DND-41 (cell line): ENCODE measurements around the gene LPCAT2.

Experiments
- ATAC-seq: fragments of 200-7000 bp; cut with Tn5 transposase; 3 replicates; pipeline ENCODE4 v1.9.1; 2021; ENCODE audit warnings: low read depth; ENCODE audit not compliant: insufficient read depth
- DNase-seq: peaks from one replicate; pipeline ENCODE4 v3.0.0-alpha.2; 2020
- H2AFZ ChIP-seq: 2 replicates; pipeline ENCODE4 v1.6.0; 2012; ENCODE audit warnings: low read depth, low read length
- H3K27ac ChIP-seq: 2 replicates; pipeline ENCODE4 v1.5.1; 2012; ENCODE audit warnings: low read length, inconsistent platforms
- H3K27me3 ChIP-seq: fragments of 200-600 bp; sonication (generic); 2 replicates; pipeline ENCODE4 v1.6.0; 2012; ENCODE audit warnings: low read length, mild to moderate bottlenecking, inconsistent platforms; ENCODE audit not compliant: insufficient read depth, poor library complexity
- H3K36me3 ChIP-seq: 2 replicates; pipeline ENCODE4 v1.5.1; 2012; ENCODE audit warnings: low read length, inconsistent platforms; ENCODE audit not compliant: insufficient read depth
- H3K4me1 ChIP-seq: 2 replicates; pipeline ENCODE4 v1.5.1; 2012; ENCODE audit warnings: mild to moderate bottlenecking, low read length; ENCODE audit not compliant: insufficient read depth
- H3K4me2 ChIP-seq: 2 replicates; pipeline ENCODE4 v1.6.0; 2012; ENCODE audit warnings: mild to moderate bottlenecking, moderate library complexity, low read length, inconsistent platforms; ENCODE audit not compliant: insufficient read depth
- H3K4me3 ChIP-seq, 2 experiments: fragments of 200-600 bp in 1 of 2; shearing (Covaris generic) in 1 of 2; 2 replicates each; pipeline ENCODE4 v1.5.1; 2012 to 2016; ENCODE audit warnings: inconsistent platforms in 2 of 2, low read length in 2 of 2, mild to moderate bottlenecking in 2 of 2, low read depth in 1 of 2, moderate library complexity in 1 of 2
- H3K79me2 ChIP-seq: 2 replicates; pipeline ENCODE4 v1.6.0; 2012; ENCODE audit warnings: low read length, inconsistent platforms; ENCODE audit not compliant: insufficient read depth
- H3K9ac ChIP-seq: 2 replicates; pipeline ENCODE4 v1.6.0; 2012; ENCODE audit warnings: low read depth, mild to moderate bottlenecking, inconsistent platforms, low read length, moderate library complexity
- H3K9me3 ChIP-seq: 2 replicates; pipeline ENCODE4 v1.5.1; 2012; ENCODE audit warnings: low read length, moderate library complexity, mild to moderate bottlenecking, inconsistent platforms; ENCODE audit not compliant: insufficient read depth, severe bottlenecking
- H4K20me1 ChIP-seq: 2 replicates; pipeline ENCODE4 v1.6.0; 2012; ENCODE audit warnings: low read length; ENCODE audit not compliant: insufficient read depth
- EZH2 ChIP-seq: IDR thresholded peaks from 3 replicates; pipeline ENCODE4 v1.6.1; 2012; ENCODE audit warnings: borderline replicate concordance, low read depth, mild to moderate bottlenecking, moderate library complexity, low read length, inconsistent platforms; ENCODE audit not compliant: severe bottlenecking
- TF ChIP-seq, protein P1 (sequence below): IDR thresholded peaks from 2 replicates; pipeline ENCODE4 v1.5.1; 2012; ENCODE audit warnings: borderline replicate concordance, low read length, moderate library complexity, mild to moderate bottlenecking; ENCODE audit not compliant: poor library complexity, severe bottlenecking; ENCODE audit errors: extremely low read depth

Gene LPCAT2

DNA sequence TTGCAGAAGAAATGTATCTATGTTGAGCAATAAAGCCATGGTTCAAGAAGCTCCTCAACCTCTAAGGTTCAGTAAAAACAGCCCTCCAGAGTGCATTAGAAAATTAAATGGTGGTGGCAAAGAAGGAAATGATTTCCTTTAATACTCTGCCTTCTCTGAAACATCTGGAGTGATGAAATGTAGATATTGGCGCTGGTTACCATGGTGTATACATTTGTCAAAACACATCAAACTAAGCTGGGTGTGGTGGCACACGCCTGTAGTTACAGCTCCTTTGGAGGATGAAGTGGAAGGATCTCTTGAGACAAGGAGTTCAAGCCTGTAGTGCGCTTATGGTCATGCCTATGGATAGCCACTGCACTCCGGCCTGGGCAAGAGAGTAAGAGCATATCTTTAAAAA, 63.6 kb downstream of the LPCAT2 start:
- peaks cover 22% of the 10 kb centered on the region for H3K27me3 ChIP-seq
- no peak overlapping the region for H3K4me3 ChIP-seq
- H3K36me3 ChIP-seq, result no peaks in the 10 kb centered on the region
- TF ChIP-seq, protein P1, sequence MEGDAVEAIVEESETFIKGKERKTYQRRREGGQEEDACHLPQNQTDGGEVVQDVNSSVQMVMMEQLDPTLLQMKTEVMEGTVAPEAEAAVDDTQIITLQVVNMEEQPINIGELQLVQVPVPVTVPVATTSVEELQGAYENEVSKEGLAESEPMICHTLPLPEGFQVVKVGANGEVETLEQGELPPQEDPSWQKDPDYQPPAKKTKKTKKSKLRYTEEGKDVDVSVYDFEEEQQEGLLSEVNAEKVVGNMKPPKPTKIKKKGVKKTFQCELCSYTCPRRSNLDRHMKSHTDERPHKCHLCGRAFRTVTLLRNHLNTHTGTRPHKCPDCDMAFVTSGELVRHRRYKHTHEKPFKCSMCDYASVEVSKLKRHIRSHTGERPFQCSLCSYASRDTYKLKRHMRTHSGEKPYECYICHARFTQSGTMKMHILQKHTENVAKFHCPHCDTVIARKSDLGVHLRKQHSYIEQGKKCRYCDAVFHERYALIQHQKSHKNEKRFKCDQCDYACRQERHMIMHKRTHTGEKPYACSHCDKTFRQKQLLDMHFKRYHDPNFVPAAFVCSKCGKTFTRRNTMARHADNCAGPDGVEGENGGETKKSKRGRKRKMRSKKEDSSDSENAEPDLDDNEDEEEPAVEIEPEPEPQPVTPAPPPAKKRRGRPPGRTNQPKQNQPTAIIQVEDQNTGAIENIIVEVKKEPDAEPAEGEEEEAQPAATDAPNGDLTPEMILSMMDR, result no peak
- TF ChIP-seq EZH2, result no peak
- no peaks in the 10 kb centered on the region for H3K9me3 ChIP-seq
- no peak for ATAC-seq
- no peaks in the 10 kb centered on the region for H3K79me2 ChIP-seq
- no peak overlapping the region for H3K27ac ChIP-seq
- no peak overlapping the region for H3K4me2 ChIP-seq
- H3K9ac ChIP-seq, result no peak overlapping the region
- no peak for DNase-seq
- no peaks in the 10 kb centered on the region for H4K20me1 ChIP-seq
- H2AFZ ChIP-seq, result no peak overlapping the region
- no peaks in the 10 kb centered on the region for H3K4me1 ChIP-seq

DNA sequence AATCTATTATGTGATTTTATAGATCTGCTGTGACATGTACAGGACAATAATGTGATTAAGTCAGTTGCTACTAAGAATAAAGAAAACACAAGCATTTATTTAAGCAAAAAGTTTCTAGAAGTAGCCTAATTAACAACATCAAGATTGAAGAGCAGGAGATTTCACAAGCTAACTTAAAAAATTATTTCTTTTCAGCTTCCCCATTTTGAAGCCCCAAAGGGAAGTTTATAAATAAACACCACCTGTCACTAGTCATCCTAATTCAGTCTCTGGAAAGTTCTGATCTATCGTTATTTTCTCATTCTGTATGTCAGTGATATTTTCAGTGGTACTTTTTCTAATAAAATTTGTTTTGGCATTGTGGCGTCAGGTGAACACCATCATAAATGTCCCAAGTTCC, 65.9 kb downstream of the LPCAT2 start:
- Histone ChIP-seq H3K36me3 (no peaks in the 10 kb centered on the region), H3K4me1 (no peaks in the 10 kb centered on the region), H3K4me3 (no peak overlapping the region), H3K27me3 (peaks cover 15% of the 10 kb centered on the region), H3K9me3 (no peaks in the 10 kb centered on the region), H3K79me2 (no peaks in the 10 kb centered on the region), H2AFZ (no peak overlapping the region), H3K4me2 (no peak overlapping the region), H3K27ac (no peak overlapping the region), H4K20me1 (no peaks in the 10 kb centered on the region), H3K9ac (no peak overlapping the region)
- TF ChIP-seq EZH2, result no peak
- TF ChIP-seq, protein P1, result no peak
- ATAC-seq (no peak), DNase-seq (no peak)

DNA sequence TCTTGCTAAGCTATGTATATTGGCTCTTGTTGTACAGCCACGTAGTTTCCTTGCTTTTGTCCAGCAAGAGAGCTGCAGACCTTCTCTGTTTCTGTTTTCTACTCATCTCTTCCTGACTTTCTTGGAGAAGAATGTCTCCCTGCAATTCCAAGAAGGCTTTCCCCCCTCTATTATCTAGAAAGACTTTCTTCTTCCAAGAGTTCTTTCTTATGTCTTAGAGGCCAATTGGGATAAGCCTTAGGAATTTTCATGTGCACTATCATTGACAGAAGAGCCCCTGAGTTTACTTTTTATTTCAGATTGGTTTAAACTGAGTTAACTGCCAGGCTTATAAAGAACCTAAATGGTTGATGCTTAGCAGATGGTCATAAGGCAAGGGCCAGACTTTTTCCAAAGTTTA, 66.6 kb downstream of the LPCAT2 start:
- no peak overlapping the region for H3K4me3 ChIP-seq
- no peaks in the 10 kb centered on the region for H4K20me1 ChIP-seq
- no peak overlapping the region for H3K4me2 ChIP-seq
- no peaks in the 10 kb centered on the region for H3K36me3 ChIP-seq
- DNase-seq (no peak), ATAC-seq (no peak)
- H3K27ac ChIP-seq, result no peak overlapping the region
- no peaks in the 10 kb centered on the region for H3K79me2 ChIP-seq
- no peak overlapping the region for H2AFZ ChIP-seq
- TF ChIP-seq EZH2, result no peak
- TF ChIP-seq, protein P1, result no peak
- H3K9me3 ChIP-seq, result no peaks in the 10 kb centered on the region
- peaks cover 15% of the 10 kb centered on the region for H3K27me3 ChIP-seq
- H3K4me1 ChIP-seq, result no peaks in the 10 kb centered on the region
- no peak overlapping the region for H3K9ac ChIP-seq

DNA sequence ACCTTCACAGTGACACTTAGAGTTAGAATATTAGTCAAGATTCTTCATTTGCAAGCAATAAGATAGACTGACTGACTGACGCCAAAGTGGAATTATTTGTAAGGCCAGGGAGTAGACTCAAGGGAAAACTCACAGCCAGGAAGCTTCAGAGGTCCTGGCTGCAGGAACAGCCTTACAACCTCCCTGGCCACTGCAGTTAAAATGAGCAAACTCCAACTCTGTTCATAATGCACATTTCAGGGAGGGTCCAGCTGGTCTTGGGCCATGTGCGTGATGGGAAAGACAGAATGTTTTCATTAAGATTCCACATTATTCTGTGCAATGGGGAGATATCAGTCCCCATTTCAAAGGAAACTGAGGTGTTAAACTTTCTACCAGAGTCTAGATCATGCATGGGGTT, 67.5 kb downstream of the LPCAT2 start:
- ATAC-seq (no peak), DNase-seq (no peak)
- TF ChIP-seq, protein P1, result no peak
- no peak for TF ChIP-seq EZH2
- Histone ChIP-seq H3K4me3 (no peak overlapping the region), H3K9ac (no peak overlapping the region), H3K27me3 (peaks cover 15% of the 10 kb centered on the region), H3K4me2 (no peak overlapping the region), H3K79me2 (no peaks in the 10 kb centered on the region), H3K36me3 (no peaks in the 10 kb centered on the region), H4K20me1 (no peaks in the 10 kb centered on the region), H3K9me3 (no peaks in the 10 kb centered on the region), H3K27ac (no peak overlapping the region), H3K4me1 (no peaks in the 10 kb centered on the region), H2AFZ (no peak overlapping the region)
